GM11168 (cell line): Measurements from ENCODE around the gene TMEM225B.
"Not testable (repeated sequence)": the region's sequence is repeated elsewhere in the genome, so short reads cannot be mapped to it uniquely, and the experiment has no call there.

Experiments used
- in situ Hi-C: fragments of 300-500 bp; cut with MboI; formaldehyde crosslinking; loops from one replicate; pipeline ENCODE4 v1.12.0; 2022; ENCODE audit warnings: low sequenced_read_pairs; ENCODE audit not compliant: unreplicated experiment

The TMEM225B gene

DNA sequence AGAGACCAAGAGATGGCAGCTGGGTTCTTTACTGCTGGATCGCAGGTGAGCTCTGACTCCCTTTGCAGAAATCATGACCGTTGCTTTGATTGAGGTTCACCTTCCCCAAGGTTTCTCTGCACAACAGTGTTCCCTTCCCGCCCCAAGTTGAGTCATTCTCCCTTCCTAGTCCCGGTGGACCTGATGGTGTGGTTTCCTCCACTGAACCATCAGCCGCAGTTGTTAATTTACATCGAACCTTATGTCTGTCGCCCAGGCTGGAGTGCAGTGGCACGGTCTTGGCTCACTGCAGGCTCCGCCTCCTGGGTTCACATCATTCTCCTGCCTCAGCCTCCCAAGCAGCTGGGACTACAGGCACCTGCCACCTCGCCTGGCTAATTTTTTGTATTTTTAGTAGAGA, 24.5 kb downstream of the TMEM225B start:
- in situ Hi-C loops: no loop called here

DNA sequence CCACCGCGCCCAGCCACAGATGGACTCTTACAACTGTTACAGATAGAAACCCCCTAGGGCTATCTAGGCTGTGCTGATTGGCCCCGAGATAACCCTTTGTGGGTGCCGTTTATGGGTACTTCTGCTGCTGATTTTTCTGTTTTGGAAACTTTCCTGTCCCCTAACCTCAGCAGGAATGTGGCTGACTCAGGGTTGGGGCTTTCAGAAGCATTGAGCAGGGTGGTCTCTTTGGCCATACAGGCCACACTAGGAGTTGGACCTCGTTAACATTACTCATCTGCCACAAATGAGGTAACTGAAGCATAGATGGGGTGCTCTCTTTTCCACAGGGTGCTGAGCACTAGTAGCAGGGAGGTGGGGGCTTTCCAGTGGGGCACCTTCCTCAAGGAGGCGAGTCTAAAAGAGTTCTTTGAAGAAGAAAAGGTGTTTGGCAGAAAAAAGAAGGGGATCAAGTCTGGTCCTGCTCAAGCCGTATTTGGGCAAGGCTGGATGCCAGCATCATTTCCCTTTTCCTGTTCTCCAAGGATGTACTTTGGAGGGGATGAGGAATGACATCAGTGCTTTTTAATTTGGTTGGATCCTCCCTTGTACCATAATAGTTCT, 25.1 kb downstream of the TMEM225B start:
- in situ Hi-C loops: no loop called here

DNA sequence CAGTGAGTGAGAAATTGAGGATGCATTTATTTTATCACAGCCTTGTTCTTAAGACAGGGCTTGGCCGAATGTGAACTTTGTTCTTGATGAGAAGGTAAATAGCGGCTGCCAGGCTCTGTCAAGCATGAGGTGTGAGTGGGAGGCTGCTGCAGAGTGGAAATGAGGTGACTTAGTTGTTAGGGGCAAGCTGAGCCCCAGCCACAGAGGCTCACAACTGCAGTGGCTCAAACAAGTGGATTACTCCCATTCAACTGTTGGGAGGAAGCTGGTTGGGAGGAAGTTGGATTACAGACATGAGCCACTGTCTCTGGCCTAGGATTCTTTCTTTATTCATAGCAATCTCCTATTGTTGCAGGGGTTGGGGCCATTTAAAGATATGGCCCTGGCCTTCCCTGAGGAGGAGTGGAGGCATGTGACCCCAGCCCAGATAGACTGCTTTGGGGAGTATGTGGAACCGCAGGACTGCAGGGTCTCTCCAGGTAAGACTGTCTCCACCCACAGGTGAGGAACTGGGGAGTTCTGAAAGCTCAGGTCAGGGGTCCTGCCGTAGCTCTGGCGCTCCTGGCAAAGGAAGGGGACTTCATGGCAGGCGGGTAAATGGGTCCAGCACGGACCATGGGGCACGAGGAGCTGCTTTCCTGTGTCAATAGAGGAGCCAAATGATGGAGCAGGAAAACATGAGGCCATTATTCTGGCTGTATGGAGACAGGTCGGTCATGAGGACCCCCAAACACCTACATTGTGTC, 25.8 kb downstream of the TMEM225B start:
- in situ Hi-C loops: no loop called here

DNA sequence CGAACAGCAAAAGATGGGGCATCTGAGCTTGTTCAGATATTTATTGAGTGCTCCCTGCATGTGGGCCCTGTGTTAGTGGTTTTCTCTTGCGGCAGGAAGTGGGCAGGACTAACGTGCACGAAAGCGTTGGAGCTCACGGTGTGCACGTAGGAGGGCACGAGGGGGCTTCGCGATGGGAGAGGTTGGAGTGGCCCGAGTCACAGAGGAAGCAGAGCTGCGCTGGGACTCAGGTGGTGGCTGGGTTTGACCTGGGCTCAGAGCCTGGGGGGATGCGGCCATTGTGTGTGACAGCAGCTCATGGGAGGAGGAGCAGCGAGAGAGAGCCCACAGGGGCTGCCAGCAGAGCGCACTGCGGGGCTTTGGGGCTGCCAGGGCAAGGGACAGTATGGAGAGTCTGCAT, 26.4 kb downstream of the TMEM225B start:
- in situ Hi-C loops: no loop called here

DNA sequence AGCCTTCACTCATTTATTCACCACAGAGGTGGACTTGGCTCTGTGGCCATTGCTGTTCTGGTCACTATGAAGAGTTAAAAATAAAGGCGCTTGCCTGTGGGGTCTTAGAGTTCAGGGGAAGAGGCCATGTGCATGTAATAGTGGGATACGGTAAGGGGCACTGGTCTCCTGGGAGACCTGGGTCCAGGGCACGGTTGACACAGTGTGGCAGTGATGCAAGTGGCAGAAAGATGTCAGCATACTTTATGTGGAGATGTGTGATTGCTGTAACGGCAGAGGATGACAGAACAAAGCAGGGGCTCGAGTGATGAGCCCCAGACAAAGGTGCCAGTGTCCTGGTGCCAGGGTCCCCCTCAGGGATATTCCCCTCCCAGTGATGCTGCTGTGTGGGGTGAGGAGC, 27.3 kb downstream of the TMEM225B start:
- in situ Hi-C loops: no loop called here

DNA sequence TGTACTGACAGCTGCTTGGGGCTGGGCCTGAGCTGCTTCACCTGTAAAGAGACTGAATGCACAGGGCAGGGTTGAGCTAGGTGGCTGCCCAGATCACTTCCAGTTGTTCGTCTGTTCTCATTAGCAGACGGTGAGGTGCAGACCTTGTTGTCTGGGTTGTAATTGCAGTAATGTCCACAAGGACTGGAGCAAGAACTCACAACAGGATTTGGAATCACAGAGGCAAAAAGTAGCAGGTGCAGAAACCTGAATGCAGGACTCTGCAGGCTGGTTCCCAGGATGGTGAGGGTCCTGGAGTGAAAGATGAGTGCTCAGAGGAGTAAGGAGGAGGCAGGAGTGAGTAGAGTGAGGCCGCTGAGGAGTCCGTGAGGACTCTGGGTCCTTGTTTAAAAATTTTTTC, 27.9 kb downstream of the TMEM225B start:
- in situ Hi-C loops: no loop called here

DNA sequence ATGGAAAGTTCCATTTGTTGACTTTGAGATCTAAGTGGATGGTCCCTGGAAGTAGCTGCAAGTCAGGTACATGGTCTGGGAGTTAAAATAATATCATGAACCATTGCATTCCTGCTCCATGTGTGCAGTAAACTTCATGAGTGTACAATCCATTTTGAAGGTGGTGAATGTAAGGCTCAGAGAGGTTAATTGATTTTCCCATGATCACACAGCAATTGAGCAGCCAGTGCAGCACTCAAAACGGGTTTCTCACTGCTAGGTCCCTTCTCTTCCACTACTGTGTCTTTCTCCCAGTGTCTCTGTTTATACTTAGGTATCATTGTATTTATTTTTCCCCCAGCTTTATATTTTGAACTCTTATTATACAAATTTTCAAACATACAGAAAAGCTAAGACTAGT, 28.6 kb downstream of the TMEM225B start:
- in situ Hi-C loops: no loop called here

DNA sequence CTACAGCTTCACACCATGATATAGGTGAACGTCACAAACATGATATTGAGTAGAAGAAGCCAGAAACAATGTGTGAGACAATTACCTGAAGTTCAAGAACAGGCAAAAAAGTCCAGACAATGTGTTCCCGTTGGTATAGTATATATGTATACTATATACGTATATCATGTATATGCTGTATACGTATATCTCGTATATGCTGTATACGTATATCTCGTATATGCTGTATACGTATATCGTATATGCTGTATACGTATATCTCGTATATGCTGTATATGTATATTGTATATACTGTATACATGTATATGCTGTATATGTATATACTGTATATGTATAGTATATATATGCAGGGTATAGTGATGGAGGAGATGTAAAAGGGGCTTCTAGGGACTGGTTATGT, 29.4 kb downstream of the TMEM225B start:
- in situ Hi-C loops: no loop called here

DNA sequence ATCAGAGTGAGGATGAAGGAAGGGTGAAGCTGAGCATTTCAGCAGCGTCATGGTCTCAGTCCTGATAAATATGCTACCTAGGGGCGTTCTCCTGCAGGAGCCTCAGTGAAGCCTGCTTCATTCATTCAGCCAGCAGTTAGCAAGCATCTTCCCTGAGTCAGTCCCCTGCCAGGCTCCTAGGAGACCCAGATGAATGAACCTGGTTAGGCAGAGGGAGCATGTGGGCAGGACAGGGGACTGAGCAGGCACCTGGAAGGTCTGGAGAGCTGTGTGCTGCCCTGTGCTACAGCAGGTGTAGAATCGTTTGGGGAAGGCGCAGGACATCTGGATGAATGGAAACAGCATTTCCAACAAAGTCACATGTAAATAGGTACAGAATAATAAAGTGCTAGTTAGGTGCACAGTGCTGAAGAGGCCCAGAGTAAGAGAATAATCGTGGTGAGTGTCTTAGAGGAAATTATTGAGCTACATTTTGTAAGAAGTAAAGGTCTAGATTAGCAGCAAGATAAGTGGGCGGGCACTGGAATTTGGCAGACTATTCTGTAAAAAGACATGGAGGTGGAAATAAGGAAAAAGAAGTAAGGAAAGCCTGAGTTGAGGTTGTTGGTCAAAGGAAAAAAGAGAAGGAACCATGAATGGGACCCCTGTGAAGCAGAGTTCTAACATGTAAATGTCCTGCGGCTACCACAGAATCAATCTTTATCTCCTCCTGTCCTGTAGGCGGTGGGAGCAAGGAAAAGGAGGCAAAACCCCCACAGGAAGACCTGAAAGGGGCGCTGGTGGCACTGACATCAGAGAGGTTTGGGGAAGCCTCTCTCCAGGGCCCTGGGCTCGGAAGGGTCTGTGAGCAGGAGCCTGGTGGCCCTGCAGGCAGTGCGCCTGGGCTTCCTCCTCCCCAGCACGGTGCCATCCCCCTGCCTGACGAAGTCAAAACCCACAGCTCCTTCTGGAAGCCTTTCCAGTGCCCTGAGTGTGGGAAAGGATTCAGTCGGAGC, 30.7 kb downstream of the TMEM225B start:
- in situ Hi-C loops: no loop called here

DNA sequence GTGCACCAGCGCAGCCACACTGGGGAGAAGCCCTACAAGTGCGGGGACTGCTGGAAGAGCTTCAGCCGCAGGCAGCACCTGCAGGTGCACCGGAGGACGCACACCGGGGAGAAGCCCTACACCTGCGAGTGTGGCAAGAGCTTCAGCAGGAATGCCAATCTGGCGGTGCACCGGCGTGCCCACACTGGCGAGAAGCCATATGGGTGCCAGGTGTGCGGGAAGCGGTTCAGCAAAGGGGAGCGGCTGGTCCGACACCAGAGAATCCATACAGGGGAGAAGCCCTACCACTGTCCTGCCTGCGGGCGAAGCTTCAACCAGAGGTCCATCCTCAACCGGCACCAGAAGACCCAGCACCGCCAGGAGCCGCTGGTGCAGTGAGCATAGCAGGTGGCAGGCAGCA, 31.6 kb downstream of the TMEM225B start:
- in situ Hi-C loops: no loop called here

DNA sequence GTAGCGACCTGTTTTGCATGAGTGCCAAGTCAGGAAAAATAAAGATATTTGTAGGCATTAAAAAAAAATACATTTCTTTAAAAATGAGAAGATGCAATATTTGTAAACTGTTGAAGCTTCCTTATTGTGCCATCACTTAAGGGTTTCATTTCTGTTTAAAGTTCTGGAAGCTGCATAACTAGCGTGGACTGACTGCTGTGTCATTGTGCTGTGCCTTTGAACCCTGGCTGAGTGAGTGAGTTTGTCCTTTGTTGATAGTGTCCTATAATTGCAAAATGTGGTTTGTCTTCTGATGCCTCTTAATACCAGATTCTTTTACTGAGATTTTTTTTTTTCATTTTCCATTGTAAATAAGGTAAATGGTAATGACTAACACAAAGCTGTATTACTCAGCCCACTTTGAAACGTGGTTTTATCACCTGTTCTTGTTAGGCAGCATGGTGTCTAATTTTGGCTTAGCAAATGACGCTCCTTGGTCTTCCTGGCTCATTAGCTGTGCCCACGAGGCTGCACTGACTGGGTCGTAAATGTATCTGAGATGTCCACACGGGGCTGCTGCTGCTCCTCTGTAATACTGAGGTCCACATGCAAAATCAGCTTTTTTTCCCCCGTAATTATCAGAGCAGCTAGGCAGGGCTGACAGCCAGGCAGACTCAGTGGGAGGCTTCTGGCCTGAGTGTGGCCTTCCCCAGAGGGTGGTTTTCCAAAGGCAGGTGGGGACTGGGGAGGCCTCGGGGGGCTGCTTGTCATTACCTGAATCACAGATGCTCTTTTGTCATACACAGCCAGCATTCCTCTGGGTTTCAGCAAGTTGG, 33.4 kb downstream of the TMEM225B start:
- in situ Hi-C loops: no loop called here

DNA sequence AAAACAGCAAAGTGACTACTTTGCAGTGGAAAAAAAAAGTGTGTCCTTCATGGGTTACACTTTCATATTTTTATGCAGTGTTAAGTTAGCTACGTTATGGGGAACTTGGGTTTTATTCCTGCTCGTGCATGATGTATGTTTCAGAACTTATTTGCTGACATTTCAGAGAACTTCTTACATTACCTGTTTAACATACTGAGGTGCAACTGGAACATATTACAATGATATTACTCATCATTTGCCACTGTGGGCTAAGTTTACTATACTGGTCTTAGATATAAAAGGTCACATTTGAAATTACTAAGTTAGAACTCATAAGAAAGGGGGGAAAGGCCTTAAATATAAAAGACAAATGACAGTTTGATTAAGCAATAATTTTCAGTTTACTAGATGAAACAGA, 39.3 kb downstream of the TMEM225B start:
- in situ Hi-C loops: not testable (repeated sequence)

DNA sequence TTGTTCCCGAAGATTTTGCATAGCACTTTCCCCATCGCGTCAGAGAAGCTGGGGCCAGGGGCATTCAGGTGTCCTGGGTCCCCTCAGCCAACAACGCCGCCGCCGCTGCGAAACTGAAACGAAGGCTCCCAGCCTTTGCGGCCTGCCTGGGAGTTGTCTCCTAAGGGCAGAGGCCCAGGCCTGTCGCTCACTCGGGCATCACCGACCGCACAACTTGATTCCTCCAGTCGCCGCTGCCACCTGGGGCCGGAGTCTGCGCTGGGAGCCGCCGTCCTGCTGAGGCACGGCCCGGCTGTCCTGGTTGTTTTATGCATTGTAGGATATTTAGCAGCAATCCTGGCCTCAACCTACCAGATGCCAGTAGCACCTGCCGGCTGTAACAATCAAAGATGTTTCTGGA, 40.7 kb downstream of the TMEM225B start:
- in situ Hi-C loops: no loop called here

DNA sequence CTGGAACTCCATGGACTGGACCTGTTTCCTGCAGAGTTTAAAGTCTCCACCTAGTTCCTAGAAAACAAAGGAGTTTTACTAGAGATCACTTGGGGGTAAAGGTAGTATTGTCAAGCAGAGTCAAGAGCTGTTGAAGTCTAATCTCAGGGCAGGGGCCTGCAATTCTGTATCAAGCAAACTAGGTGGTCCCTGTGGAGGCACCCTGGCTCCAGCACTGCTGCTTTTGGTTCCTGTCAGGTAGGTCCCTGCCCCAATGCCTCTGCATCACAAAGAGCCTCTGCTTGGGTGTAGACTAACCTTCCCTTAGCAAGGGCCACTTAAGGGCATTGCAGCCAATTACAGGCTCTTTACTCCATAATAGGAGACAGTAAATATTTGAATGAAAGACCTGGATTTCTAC, 41.2 kb downstream of the TMEM225B start:
- in situ Hi-C loops: no loop called here

DNA sequence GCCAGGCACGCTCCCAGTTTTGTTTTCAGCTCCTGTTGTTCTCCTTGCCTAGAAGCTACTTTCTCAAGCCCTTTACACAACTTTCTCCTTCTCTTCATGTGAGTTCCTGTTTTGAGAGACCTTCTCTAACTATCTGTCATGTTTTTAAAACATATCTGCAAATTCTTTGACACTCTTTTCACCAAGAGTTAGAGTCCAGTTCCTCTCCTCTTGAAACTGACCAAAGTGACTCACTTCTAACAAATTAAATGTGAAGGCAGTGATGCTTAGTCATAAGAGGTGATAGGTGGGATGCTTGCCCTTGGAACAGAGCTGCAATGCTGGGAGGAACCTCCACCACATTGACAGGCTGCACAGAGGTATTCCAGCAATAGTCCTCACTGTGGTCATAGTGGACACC, 44.0 kb downstream of the TMEM225B start:
- in situ Hi-C loops: no loop called here

DNA sequence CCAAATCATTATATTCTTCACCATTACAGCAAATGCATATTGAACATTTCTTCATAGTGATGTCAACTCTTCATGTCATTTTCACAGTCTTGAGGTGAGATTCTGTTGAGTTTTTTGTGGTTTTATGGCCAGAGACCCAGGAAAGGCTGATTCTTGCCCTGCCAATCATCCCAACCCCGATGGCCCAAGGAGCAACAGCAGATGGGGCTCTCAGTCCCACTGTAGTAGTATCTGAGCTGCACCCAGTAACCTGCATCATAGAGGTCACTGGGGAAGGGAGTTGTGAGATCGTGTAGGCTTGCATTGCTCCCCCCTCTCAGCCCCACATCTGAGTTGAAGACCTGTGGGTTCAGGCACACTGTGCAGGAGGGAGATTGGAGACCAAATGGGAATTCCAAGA, 45.4 kb downstream of the TMEM225B start:
- in situ Hi-C loops: no loop called here

DNA sequence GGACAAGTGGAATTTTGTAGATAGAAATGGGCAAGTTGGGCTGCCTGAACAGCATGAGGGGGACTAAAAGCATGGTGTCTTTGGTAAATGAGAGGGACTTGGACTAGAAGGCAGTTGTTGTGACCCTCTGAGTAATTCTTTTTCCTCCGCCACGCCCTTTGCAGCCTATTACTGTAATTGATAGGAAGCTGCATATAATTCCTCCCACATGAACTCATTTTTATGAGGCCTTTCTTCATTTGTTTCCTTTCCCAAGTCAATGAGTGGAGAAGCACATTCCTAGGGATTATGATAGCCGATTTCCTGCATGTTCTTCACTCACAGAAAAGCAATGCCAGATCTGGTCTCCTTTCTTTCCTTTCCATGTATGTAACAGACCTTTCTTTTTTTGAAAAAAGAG, 46.4 kb downstream of the TMEM225B start:
- in situ Hi-C loops: no loop called here

DNA sequence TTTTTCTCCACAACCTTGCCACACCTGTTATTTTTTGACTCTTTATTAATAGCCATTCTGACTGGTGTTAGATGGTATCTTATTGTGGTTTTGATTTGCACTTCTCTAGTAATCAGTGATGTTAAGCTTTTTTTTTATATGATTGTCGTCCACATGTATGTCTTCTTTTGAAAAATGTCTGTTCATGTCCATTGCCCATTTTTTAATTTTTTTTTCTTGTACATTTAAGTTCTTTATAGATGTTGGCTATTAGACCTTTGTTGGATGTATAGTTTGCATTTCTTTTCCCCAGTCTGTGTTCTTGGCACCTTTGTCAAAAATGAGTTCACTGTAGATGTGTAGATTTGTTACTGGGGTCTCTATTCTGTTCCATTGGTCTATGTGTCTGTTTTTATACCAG, 47.5 kb downstream of the TMEM225B start:
- in situ Hi-C loops: no loop called here

DNA sequence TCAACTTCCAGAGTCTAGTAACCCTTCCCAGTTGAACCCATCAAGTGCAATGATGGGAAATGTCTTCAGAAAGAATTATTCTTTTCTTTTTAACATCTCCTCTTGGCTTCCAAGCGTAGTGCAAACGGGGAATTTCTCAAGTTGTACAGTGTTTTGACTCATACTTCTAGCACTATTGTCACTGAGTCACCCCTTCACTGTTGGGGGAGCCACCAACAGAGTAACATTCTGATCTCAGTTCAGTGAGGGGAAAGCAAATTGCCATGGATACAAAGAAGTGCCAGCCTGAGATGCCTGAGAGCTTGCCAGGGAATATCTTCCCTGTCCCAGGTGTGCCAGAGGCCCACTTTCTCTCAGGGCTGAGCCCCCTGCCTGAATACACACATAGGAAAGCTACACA, 50.8 kb downstream of the TMEM225B start:
- in situ Hi-C loops: no loop called here

DNA sequence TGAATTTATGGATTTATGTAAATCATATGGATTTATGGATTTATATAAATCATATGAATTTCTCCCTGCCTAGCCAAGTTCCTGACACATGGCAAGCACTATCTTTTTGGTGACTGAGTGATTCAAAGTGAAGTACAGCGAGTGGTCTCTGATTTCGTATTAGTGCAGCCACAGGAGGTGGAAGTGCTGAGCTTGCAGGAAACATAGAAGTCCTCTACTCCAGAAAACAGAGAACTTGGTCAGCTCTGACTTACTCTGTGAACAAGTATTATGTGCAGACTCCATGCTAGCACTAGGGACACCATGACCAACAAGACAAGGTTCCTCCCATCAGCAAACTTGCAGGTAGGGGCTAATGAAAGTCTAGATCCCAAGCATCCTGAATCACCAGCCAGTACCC, 53.2 kb downstream of the TMEM225B start:
- in situ Hi-C loops: no loop called here
